H1 (cell line): ENCODE data around the gene TUBGCP3. TPM values are rescaled to one million over a fixed set of nuclear protein-coding genes. Genes with fewer than 3 reads are reported as not detected.

Source experiments
- CTCF ChIA-PET: fragments of 300-600 bp; sonication (Branson Sonifier 250); formaldehyde crosslinking; loops from one replicate; lab custom pipeline; 2021; ENCODE audit not compliant: partially characterized antibody; lab: Charles Lee
- POLR2A ChIA-PET: fragments of 300-600 bp; sonication (Branson Sonifier 250); formaldehyde crosslinking; loops from one replicate; lab custom pipeline; 2021; ENCODE audit warnings: inconsistent platforms; ENCODE audit not compliant: partially characterized antibody; lab: Charles Lee
- DNase-seq, 2 experiments: peaks; one replicate each; pipeline versions ENCODE4 v3.0.0 to v3.0.0-alpha.2; 2010 to 2022; ENCODE audit warnings: low spot score in 2 of 2, low read depth in 1 of 2, mixed read lengths in 1 of 2
- FAIRE-seq: peaks from 2 replicates; lab custom pipeline; 2011; peaks lifted over from hg19 to GRCh38; lab: Jason Lieb, UNC
- H2AFZ ChIP-seq: 2 replicates; pipeline ENCODE4 v1.8.1; 2012; ENCODE audit warnings: low read length, inconsistent platforms
- H2AK5ac ChIP-seq: 2 replicates; pipeline ENCODE4 v1.6.1; 2013; ENCODE audit warnings: low read depth, low read length
- H2BK120ac ChIP-seq: replicated peaks from 2 replicates; pipeline ENCODE3; 2013; ENCODE audit warnings: low read depth, low read length, inconsistent platforms
- H2BK12ac ChIP-seq: 2 replicates; pipeline ENCODE4 v1.6.1; 2013; ENCODE audit warnings: low read depth, low read length
- H2BK15ac ChIP-seq: 2 replicates; pipeline ENCODE4 v1.6.1; 2013; ENCODE audit warnings: low read length
- H2BK20ac ChIP-seq: 2 replicates; pipeline ENCODE4 v1.6.1; 2013; ENCODE audit warnings: low read length
- H2BK5ac ChIP-seq: 2 replicates; pipeline ENCODE4 v1.6.1; 2013; ENCODE audit warnings: low read depth, low read length
- H3K14ac ChIP-seq: 2 replicates; pipeline ENCODE4 v1.6.1; 2013; ENCODE audit warnings: inconsistent platforms; ENCODE audit not compliant: insufficient read length
- H3K18ac ChIP-seq: 2 replicates; pipeline ENCODE4 v1.6.1; 2013; ENCODE audit warnings: low read length; ENCODE audit errors: extremely low read depth
- H3K23ac ChIP-seq: 2 replicates; pipeline ENCODE4 v1.6.1; 2013; ENCODE audit warnings: inconsistent platforms; ENCODE audit not compliant: insufficient read length
- H3K23me2 ChIP-seq: 2 replicates; pipeline ENCODE4 v1.6.1; 2013; ENCODE audit warnings: low read depth, low read length
- H3K27ac ChIP-seq: 2 replicates; pipeline ENCODE4 v1.6.1; 2011; ENCODE audit warnings: low read depth, low read length, inconsistent platforms
- H3K27me3 ChIP-seq, 4 experiments: replicated peaks in 1 of 4; 1 replicate in 1 of 4; 2 replicates in 3 of 4; pipeline versions ENCODE4 v1.6.1 to v1.8.1; 2011 to 2013; ENCODE audit warnings: low read length in 3 of 4, mild to moderate bottlenecking in 3 of 4, inconsistent platforms in 2 of 4, mixed read lengths in 2 of 4, moderate library complexity in 1 of 4; ENCODE audit not compliant: control insufficient read depth in 3 of 4, insufficient read depth in 3 of 4; ENCODE audit errors: extremely low read depth in 1 of 4
- H3K36me3 ChIP-seq, 4 experiments: 2 replicates each; pipeline versions ENCODE4 v1.6.1 to v1.8.1; 2011 to 2013; ENCODE audit warnings: mild to moderate bottlenecking in 4 of 4, low read length in 3 of 4, moderate library complexity in 2 of 4, control low read depth in 1 of 4, inconsistent platforms in 1 of 4; ENCODE audit not compliant: insufficient read depth in 4 of 4, control insufficient read depth in 2 of 4
- H3K4ac ChIP-seq: replicated peaks from 2 replicates; pipeline ENCODE3; 2013; ENCODE audit warnings: low read length, low read depth, mixed read lengths, inconsistent platforms; ENCODE audit not compliant: insufficient read length
- H3K4me1 ChIP-seq, 4 experiments: replicated peaks in 1 of 4; 1 replicate in 1 of 4; 2 replicates in 3 of 4; pipeline versions ENCODE4 v1.6.1 to v1.8.1; 2011 to 2013; ENCODE audit warnings: low read length in 3 of 4, inconsistent platforms in 2 of 4, mixed read lengths in 1 of 4; ENCODE audit not compliant: insufficient read depth in 4 of 4, control insufficient read depth in 3 of 4
- H3K4me2 ChIP-seq, 2 experiments: 2 replicates each; pipeline versions ENCODE4 v1.6.1 to v1.8.1; 2011 to 2013; ENCODE audit warnings: low read depth in 2 of 2, low read length in 2 of 2, control low read depth in 1 of 2, inconsistent platforms in 1 of 2, mild to moderate bottlenecking in 1 of 2; ENCODE audit not compliant: insufficient read depth in 1 of 2
- H3K4me3 ChIP-seq, 4 experiments: fragments of 200-600, 300-600 bp in 1 of 4; sonication (generic), shearing (Covaris generic), sonication (Bioruptor Twin) in 1 of 4; 2 replicates each; pipeline versions ENCODE4 v1.5.1 to v1.8.1; 2011 to 2016; ENCODE audit warnings: low read length in 4 of 4, low read depth in 3 of 4, control low read depth in 2 of 4, inconsistent platforms in 2 of 4, mild to moderate bottlenecking in 2 of 4, mixed read lengths in 1 of 4, moderate library complexity in 1 of 4; ENCODE audit not compliant: insufficient read depth in 2 of 4; ENCODE audit errors: extremely low read depth in 1 of 4
- H3K56ac ChIP-seq: replicated peaks from 2 replicates; pipeline ENCODE3; 2013; ENCODE audit warnings: low read depth, mild to moderate bottlenecking, mixed read lengths, low read length, inconsistent platforms; ENCODE audit not compliant: insufficient read length
- H3K79me1 ChIP-seq: 2 replicates; pipeline ENCODE4 v1.6.1; 2013; ENCODE audit warnings: low read depth, low read length, control low read depth
- H3K79me2 ChIP-seq, 2 experiments: 2 replicates each; pipeline versions ENCODE4 v1.6.1 to v1.8.1; 2012 to 2013; ENCODE audit warnings: low read length in 2 of 2, mild to moderate bottlenecking in 2 of 2, inconsistent platforms in 1 of 2; ENCODE audit not compliant: insufficient read depth in 2 of 2, control insufficient read depth in 1 of 2
- H3K9ac ChIP-seq, 4 experiments: replicated peaks in 1 of 4; 1 replicate in 1 of 4; 2 replicates in 3 of 4; pipeline versions ENCODE4 v1.6.1 to v1.8.1; 2011 to 2013; ENCODE audit warnings: low read depth in 3 of 4, low read length in 3 of 4, control low read depth in 2 of 4, mild to moderate bottlenecking in 2 of 4, moderate library complexity in 2 of 4, inconsistent platforms in 1 of 4; ENCODE audit errors: extremely low read depth in 1 of 4
- H3K9me3 ChIP-seq, 2 experiments: 2 replicates each; pipeline versions ENCODE4 v1.6.1 to v1.8.1; 2012 to 2013; ENCODE audit warnings: mild to moderate bottlenecking in 2 of 2, moderate library complexity in 2 of 2, control low read depth in 1 of 2, inconsistent platforms in 1 of 2, low read depth in 1 of 2, low read length in 1 of 2, mixed read lengths in 1 of 2; ENCODE audit not compliant: insufficient read depth in 2 of 2
- H4K20me1 ChIP-seq, 2 experiments: replicated peaks in 1 of 2; 2 replicates each; pipeline versions ENCODE3 to v1.8.1; 2011 to 2013; ENCODE audit warnings: inconsistent platforms in 2 of 2, low read length in 2 of 2, mild to moderate bottlenecking in 1 of 2; ENCODE audit not compliant: insufficient read depth in 2 of 2, control insufficient read depth in 1 of 2
- H4K5ac ChIP-seq: 2 replicates; pipeline ENCODE4 v1.6.1; 2013; ENCODE audit warnings: low read length, low read depth, mixed read lengths, inconsistent platforms; ENCODE audit not compliant: insufficient read length
- H4K8ac ChIP-seq: 2 replicates; pipeline ENCODE4 v1.8.0; 2013; ENCODE audit warnings: mild to moderate bottlenecking, moderate library complexity, low read length, inconsistent platforms; ENCODE audit not compliant: insufficient read depth; ENCODE audit errors: extremely low read depth
- H4K91ac ChIP-seq: replicated peaks from 2 replicates; pipeline ENCODE3; 2013; ENCODE audit warnings: low read length, mixed read lengths, inconsistent platforms; ENCODE audit not compliant: insufficient read length
- EP300 ChIP-seq, 2 experiments: IDR thresholded peaks; 1 replicate in 1 of 2; 2 replicates in 1 of 2; pipeline ENCODE4 v1.6.1; 2011 to 2012; ENCODE audit warnings: low read depth in 2 of 2, low read length in 2 of 2, mild to moderate bottlenecking in 2 of 2, borderline replicate concordance in 1 of 2, inconsistent platforms in 1 of 2, moderate library complexity in 1 of 2
- EZH2 ChIP-seq: fragments of 200-600 bp; sonication (generic); IDR thresholded peaks from 2 replicates; pipeline ENCODE4 v1.7.1; 2012; ENCODE audit warnings: low read depth, mild to moderate bottlenecking, moderate library complexity, low read length, inconsistent platforms; ENCODE audit not compliant: severe bottlenecking
- GABPA ChIP-seq: IDR thresholded peaks from 2 replicates; pipeline ENCODE4 v1.6.1; 2011; ENCODE audit warnings: mild to moderate bottlenecking, low read length, moderate library complexity, borderline replicate concordance; ENCODE audit not compliant: insufficient read depth
- HDAC2 ChIP-seq, 2 experiments: fragments of 300-600 bp in 1 of 2; sonication (generic) in 1 of 2; IDR thresholded peaks; 2 replicates each; pipeline ENCODE4 v1.6.1; 2011 to 2012; ENCODE audit warnings: low read depth in 2 of 2, low read length in 2 of 2, mild to moderate bottlenecking in 2 of 2, moderate library complexity in 2 of 2, borderline replicate concordance in 1 of 2, inconsistent platforms in 1 of 2
- NRF1 ChIP-seq: IDR thresholded peaks from 2 replicates; pipeline ENCODE4 v1.6.1; 2011; ENCODE audit warnings: mild to moderate bottlenecking, low read depth, low read length, improper control_type of control experiment
- RBBP5 ChIP-seq: IDR thresholded peaks from 2 replicates; pipeline ENCODE4 v1.7.1; 2012; ENCODE audit warnings: low read depth, mild to moderate bottlenecking, inconsistent platforms, low read length, moderate library complexity, borderline replicate concordance
- RFX5 ChIP-seq: IDR thresholded peaks from 2 replicates; pipeline ENCODE4 v1.6.1; 2011; ENCODE audit warnings: low read depth, low read length, improper control_type of control experiment, borderline replicate concordance
- SIX5 ChIP-seq: IDR thresholded peaks from 2 replicates; pipeline ENCODE4 v1.6.1; 2011; ENCODE audit warnings: mild to moderate bottlenecking, low read depth, low read length
- TAF1 ChIP-seq: IDR thresholded peaks from 2 replicates; pipeline ENCODE4 v1.6.1; 2011; ENCODE audit warnings: mild to moderate bottlenecking, low read depth, low read length
- WGBS, 2 experiments: shearing (Covaris generic) in 1 of 2; methylation state at CpG; one replicate each; pipeline versions ENCODE4 v1.1.6 to v1.1.7; 2013 to 2015; ENCODE audit warnings: low lambda C conversion rate in 2 of 2, mixed read lengths in 2 of 2, inconsistent platforms in 1 of 2, low coverage in 1 of 2, missing lambda C conversion rate in 1 of 2; ENCODE audit not compliant: insufficient replicate concordance in 2 of 2, insufficient coverage in 1 of 2, insufficient read length in 1 of 2; ENCODE audit errors: extremely low coverage in 1 of 2, missing lambda C conversion rate in 1 of 2; 5-methylcytosine and 5-hydroxymethylcytosine counted together
- polyA plus RNA-seq, 7 experiments: library from polyadenylated mRNA; depleted of rRNA in 3 of 7; stranded (reverse) in 5 of 7; unstranded in 2 of 7; fragments of >200 nt in 5 of 7; fragments of 200-250 nt in 2 of 7; gene quantifications; 1 replicate in 5 of 7; 2 replicates in 1 of 7; 4 replicates in 1 of 7; pipeline versions ENCODE4 v1.2.1 to v1.2.3, GENCODE V29; 2011 to 2013; ENCODE audit warnings: missing spikeins in 2 of 7, mixed read lengths in 2 of 7
- total RNA-seq: library from RNA; stranded (reverse); fragmentation: NEBNext Ultra II Directional; extraction: Animal tissue kit (Norgen Biotek cat#: 25700); gene quantifications from 2 replicates; pipeline ENCODE4 v1.2.1, GENCODE V29; 2021

TUBGCP3 gene
- total and polyA plus RNA-seq, 2 of the 8 experiments (the other 6 are each of a cell fraction or from before 2014, with no cell fraction given) = 27.0 to 31.7 TPM

GRCh38 chr13:112569821-112570220, 18.1 kb downstream of the TUBGCP3 start:
- peaks cover 0 to 5% (median 0%) of the 10 kb centered on the region in 4 experiments; a peak in 2 of 7 replicates for H3K4me1 ChIP-seq
- H3K23ac ChIP-seq = no peak overlapping the region
- no peak overlapping the region for H2AFZ ChIP-seq
- FAIRE-seq (no peak), DNase-seq (no peak)
- no peak overlapping the region for H3K4ac ChIP-seq
- no peak for TF ChIP-seq RBBP5
- TF ChIP-seq HDAC2 (IDR thresholded peaks at IDR 0.05; ENCODE audit: borderline replicate concordance in 1 of 2, low read depth in 2 of 2, low read length in 2 of 2) = no peak
- no peak for TF ChIP-seq SIX5
- TF ChIP-seq EZH2 = no peak
- TF ChIP-seq TAF1 = no peak
- TF ChIP-seq NRF1 = no peak
- TF ChIP-seq GABPA = no peak
- no peak for TF ChIP-seq EP300 (IDR thresholded peaks at IDR 0.05; ENCODE audit: borderline replicate concordance in 1 of 2, low read depth in 2 of 2, low read length in 2 of 2)
- TF ChIP-seq RFX5 = no peak
- no peak overlapping the region for H3K18ac ChIP-seq
- no peak overlapping the region for H2BK15ac ChIP-seq
- no peak overlapping the region for H4K8ac ChIP-seq
- no peak overlapping the region for H2BK5ac ChIP-seq
- no peak overlapping the region for H2BK20ac ChIP-seq
- H4K20me1 ChIP-seq = peaks cover 4 to 9% of the 10 kb centered on the region in 2 experiments
- H3K36me3 ChIP-seq = peaks cover 5 to 18% (median 11%) of the 10 kb centered on the region in 4 experiments
- no peak overlapping the region for H3K4me3 ChIP-seq
- H3K9me3 ChIP-seq = no peaks in the 10 kb centered on the region
- 82% methylated on average over 6 of the region's 7 CpGs; no CpG with 5 or more reads in 1 of the 2 experiments for WGBS, 2 experiments
- H3K4me2 ChIP-seq = no peak overlapping the region
- H3K27me3 ChIP-seq = no peaks in the 10 kb centered on the region
- H3K56ac ChIP-seq = no peak overlapping the region
- CTCF ChIA-PET = no interaction called here
- no peak overlapping the region for H2BK12ac ChIP-seq
- H3K27ac ChIP-seq = no peak overlapping the region
- H4K91ac ChIP-seq = no peak overlapping the region
- H3K9ac ChIP-seq = no peak overlapping the region
- H2BK120ac ChIP-seq = no peak overlapping the region
- peaks cover 12% of the 10 kb centered on the region; the same call in 1 of the 2 replicates for H3K79me1 ChIP-seq
- H3K14ac ChIP-seq = no peak overlapping the region
- H2AK5ac ChIP-seq = no peak overlapping the region
- H3K79me2 ChIP-seq = peaks cover 5 to 51% of the 10 kb centered on the region in 2 experiments; a peak in 3 of 4 replicates
- POLR2A ChIA-PET = no interaction called here
- no peaks in the 10 kb centered on the region for H3K23me2 ChIP-seq
- no peak overlapping the region for H4K5ac ChIP-seq
